NCI-H82 (cell line): ENCODE data around the gene GAST.
A peak's percentile ranks its signal among the peaks of the same experiment; 100 is the strongest.

Experiments
- DNase-seq: peaks from one replicate; lab custom pipeline; 2025; lab: John Stamatoyannopoulos, UW

The GAST gene

GRCh38 chr17:41707803-41708669 is 4.1 kb upstream of the GAST start:
- DNase-seq, result no peak

GRCh38 chr17:41710472-41711090 is 1.6 kb upstream of the GAST start:
- no peak for DNase-seq

DNA sequence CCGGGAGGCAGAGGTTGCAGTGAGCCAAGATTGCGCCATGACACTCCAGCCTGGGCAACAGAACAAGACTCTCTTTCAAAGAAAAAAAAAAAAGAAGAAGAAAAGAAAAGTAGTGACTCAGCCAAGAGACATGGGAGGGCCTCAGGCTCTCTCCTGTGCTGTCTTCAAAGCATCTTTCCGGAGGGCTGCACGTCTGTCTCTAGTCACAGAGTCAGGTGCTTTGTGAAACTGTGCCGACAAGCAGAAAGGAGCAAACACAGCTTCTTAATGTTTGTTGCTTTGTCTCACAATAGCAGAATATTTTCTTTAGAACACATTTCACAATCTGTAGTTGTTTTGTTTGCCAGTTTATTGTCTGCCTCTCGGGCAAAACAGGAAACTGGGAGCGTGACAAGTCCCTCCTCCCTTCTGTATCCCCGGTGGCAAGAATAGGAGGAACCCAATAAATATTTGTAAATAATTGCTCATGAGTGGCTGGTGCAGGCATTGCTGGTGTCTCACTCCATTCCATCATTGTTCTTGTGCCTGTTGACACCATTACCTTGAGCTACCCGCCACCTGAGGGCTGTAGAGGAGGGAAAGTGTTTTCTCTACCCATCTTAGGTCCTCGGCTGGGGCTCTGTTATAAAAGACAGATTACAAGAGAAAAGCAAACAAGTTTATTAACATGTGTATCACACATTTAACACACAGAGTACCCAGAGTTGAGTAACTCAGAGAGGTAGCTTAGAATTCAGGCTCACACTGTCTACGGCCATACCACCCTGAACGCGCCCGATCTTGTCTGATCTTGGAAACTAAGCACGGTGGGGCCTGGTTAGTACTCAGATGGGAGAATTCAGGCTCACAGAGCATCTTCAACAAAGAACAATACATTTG is 5.5 kb downstream of the GAST start:
- no peak for DNase-seq

DNA sequence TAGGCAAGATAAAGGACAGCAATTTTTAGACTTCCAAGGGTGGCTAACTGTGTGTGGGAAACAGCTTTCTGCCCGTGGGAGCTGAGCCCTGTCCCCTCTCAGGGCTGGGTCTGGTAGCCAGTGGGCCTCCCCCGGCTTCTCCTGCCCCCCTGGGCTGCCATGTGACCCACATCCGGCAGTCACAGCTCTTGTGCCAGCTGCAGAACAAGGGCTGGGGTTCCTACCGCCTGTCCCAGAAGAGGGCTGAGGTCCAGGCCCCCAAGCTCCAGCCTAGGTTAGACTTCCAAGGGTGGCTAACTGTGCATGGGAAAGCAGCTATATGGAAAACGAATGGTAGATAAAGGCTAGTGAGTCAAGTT is 6.1 kb downstream of the GAST start:
- DNase-seq, result no peak

DNA sequence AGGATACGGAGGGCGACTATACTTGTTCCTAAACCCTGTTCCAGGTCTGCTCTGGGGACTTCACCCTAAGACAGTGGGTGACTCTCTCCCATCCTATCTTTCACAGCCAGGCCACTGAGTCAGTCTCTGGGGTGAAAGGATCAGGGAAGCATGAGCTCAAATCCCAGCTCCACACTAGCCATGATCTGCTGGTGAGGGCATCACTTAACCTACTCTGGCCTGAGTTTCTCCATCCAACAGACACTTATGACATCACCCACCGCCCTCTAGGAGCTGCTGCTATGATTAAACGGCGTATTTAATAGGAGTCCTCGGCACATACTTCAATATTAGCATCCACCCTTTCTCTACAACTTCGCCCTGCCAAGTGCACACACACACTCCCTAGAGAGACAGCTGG is 10.1 kb downstream of the GAST start:
- DNase-seq, result no peak

- DNase-seq, result no peak
Observed at GRCh38 chr17:41723801-41724475, 11.8 kb downstream of the GAST start.

DNA sequence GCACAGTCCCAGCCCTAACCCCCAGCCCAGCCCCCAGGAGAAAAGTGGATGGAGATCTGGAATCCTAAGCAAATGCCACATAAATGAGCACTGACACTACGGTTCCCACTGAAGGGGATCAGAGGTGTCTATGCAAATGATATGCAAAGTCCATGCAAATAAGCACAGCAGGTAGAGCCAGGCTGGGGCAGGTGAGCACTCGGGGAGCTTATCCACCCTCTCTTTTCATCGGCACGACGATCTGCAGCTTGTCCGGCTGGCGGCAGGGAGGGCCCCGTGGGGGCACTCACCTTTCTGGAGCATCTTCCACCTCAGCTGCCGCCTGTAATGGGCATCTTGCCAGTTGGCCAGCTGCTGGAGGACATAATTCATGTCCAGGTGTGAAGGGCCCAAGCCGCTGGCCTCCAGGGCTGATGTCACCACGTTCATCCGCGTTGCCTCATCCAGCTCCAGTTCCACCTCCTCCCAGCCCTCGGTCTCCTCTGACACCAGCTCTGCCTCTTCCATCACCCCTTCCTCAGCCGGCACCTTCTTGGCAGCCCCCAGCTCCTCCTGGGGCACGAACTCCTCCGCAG is 12.4 kb downstream of the GAST start:
- no peak for DNase-seq

DNA sequence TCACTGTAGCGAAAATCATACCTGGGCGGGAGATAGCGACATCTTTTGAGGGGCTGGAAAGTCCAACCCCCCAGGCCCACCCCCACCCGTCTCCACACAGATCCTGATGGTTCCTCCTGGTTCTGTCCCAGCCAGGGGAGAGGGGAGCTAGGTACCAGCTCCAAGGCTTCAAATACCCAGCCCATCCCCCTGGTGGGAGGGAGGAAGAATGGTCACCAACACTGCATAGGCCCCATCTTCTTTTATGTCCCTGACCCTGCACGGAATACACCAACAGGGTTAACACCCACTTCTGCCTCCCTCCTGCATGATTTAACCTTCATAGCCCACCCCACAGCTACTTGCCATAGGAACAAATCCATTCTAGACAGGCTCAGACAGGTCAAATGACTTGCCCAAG is 13.0 kb downstream of the GAST start:
- no peak for DNase-seq

DNA sequence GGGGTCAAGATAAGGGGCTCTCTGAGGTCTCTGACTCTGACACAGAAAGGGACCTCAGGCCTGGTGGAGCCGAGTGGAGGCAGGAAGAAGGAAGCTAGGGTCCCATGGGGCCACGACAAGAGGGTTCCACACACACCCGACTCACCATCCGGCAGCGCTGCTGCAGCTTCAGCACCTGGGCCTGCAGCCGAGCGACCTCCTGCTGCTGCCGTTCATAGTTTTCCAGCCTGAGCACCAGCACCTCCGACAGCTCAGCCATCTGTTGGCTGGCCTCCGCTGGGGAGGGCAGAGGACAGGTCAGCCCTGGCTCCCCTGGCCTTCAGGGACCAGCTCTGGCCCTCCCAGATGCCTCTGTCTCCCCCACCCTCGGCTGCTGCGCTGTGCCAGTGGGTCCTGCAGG is 15.9 kb downstream of the GAST start:
- no peak for DNase-seq

DNA sequence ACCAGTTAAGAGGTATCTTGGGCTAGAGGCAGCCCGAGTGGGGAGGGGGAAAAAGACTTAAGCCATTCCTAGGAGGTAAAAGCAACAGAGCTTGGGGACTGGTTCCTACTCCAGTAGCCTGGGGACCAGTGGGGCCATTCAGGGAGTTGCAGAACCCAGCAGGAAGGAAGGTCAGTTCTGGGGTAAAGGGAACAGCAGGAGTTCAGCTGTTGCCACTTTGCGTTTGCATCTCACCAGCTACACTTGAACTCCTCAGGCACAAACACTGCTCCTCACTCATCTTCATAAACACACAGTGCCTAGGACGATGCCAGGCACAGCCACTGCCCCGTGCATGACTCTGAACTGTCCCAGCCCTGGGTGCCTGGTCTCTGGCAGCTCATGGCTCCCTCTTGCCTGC is 18.3 kb downstream of the GAST start:
- no peak for DNase-seq

- no peak for DNase-seq
Observed at GRCh38 chr17:41731836-41732235, 19.7 kb downstream of the GAST start.

DNA sequence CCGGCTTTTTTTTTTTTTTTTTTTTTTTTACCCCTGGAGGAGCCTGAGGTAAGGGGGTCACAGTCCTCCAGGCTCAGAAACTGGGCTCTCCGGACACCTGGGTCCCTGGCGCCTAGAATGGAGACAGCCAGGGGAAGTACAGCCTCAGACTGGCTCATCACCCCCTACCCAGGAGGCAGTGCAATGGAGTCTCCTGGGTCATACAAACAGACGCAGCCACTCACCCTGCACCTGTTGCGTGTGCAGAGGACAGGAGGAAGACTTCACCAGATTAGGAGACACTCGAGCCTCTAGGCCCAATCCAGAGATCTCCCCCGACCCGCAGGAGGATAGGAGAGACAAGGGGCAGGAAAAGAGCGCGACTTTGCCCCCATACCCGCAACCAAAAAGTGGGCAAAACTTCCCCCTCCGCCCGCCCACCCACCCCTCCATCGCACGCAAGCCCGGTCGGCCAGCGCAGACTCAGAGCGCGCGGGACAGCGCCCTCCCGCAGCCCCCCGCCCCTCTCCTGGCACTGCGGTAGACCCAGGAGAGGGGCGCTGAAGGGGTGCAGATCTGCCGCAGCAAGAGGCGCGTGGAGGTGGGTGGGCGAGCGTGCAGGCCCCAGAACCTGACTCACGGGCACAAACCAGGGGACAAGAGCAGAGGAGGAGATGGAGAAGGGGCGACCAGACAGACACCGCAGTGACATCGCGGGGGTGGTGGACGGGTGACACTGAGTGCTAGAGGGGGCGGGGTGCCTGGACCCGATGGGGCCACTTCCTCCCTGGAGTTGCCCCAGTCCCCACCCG is 21.4 kb downstream of the GAST start:
- peak; percentile 35 for DNase-seq

DNA sequence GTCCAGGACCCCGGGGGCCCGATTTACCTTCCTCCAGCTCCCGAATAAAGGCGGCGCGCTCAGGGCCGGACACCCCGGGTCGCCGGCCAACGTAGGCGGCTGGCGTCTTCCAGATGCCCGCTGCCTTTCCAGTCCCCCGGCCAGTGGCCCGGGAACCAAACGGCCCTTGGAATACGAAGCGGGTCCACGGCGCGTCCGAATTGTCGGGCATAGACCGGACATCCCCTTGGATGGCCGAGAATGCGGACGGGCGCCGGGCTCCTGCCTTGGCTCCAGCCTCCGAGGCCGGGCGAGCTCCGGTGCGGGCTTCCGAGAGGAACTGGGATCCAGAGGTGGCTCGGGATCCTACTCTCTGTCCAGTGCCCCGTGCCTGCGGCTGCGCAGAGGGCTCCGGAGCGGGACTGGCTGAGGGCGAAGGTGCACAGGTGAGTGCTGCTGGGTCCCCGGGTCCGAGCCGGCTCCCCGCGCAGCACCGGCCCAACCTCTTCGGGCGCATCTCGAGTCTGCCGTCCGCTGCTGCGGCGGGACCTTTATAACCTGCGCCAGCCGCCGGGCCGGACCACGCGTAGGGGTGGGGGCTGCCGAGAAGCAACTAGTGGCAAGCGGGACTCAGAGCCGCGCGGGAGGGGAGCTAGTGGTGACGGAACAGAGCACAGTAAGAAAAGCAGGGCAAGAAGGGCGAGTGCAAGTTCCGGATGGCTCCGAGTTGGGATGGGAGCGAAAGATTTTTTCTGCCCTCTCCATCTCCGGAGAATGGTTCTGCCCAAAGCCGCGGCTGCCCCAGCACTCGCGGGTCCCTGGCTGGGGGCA is 22.2 kb downstream of the GAST start, which contains the start of gene HAP1:
HAP1 (minus strand) TSS at position 505 of the 810 bp plus-strand sequence; CDS start at position 496, 9 bp downstream.
- no peak for DNase-seq

DNA sequence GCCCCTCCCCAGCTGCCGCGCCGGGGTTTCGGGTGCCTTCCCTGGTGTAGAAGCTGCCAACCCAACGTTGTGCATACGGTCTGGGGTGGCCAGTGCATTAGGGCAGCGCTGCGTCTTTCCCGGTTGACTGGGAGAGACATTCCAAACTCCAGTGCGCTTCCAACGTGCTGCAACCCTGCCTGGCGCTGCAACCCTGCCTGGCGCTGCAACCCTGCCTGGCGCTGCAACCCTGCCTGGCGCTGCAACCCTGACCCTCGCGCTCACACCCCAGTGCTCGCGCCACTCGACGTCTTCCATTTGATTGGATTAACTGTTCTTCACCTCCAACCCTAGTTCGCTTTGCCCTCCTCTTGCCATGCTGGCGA is 22.8 kb downstream of the GAST start:
- DNase-seq, result no peak

GRCh38 chr17:41735744-41736143 is 23.6 kb downstream of the GAST start:
- DNase-seq, result no peak

GRCh38 chr17:41736983-41737679 is 25.0 kb downstream of the GAST start:
- DNase-seq, result no peak

DNA sequence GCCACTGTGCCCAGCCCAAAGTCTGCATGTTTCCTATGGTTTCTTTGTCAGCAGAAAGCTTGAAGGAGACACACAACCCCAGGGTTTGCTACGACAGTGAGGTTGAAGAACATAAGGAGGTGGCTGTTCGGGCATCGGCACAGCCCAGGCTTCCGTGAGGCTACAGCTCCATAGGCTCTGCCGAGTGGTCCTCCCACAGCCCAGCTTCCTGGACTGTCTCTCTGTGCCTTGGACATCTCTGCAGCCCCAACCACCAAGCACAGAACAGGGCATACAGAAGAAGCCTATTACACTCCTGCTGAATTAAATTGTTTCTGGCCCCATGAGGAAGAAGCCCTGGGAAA is 25.5 kb downstream of the GAST start:
- DNase-seq, result no peak

- DNase-seq, result peak; percentile 93
Observed at GRCh38 chr17:41738077-41738800, 26.1 kb downstream of the GAST start.

DNA sequence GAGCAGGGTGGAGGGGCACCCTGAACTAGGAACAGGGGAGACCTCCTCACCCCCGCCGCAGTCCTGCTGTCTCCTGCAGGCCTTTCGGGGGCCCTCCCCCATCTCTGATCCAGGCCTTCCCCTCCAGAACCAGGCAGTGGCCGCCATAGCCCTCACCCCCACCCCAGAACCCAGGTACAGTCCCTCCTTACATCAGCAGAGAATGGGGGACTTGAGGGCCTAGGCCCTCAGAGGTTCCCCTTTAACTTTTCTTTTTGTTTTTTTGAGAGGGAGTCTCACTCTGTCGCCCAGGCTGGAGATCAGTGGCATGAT is 26.6 kb downstream of the GAST start:
- no peak for DNase-seq
